Measurements from ENCODE around the gene LMOD3.

GRCh38 chr3:69110941-69111546 is 11.4 kb downstream of the LMOD3 start:
- TF ChIP-seq SP1 (IDR thresholded peaks at IDR 0.05): no peak
- no peak for TF ChIP-seq CTBP1 (IDR thresholded peaks at IDR 0.05; ENCODE audit: borderline replicate concordance)
- no peak for TF ChIP-seq SUZ12 (IDR thresholded peaks at IDR 0.05)
- TF ChIP-seq LEF1 (IDR thresholded peaks at IDR 0.05; ENCODE audit: borderline replicate concordance): no peak
- no peak for TF ChIP-seq ELF4 (IDR thresholded peaks at IDR 0.05)
- no peak for TF ChIP-seq FOXA1 (IDR thresholded peaks at IDR 0.05)
- no peak for TF ChIP-seq FOXK2 (IDR thresholded peaks at IDR 0.05)
